Liver (tissue), 9 donors: ENCODE data around the gene FES. TPM values are rescaled to one million over a fixed set of nuclear protein-coding genes. Genes with fewer than 3 reads are reported as not detected.
A peak's percentile ranks its signal among the peaks of the same experiment; 100 is the strongest.

ENCODE experiments used
- DNase-seq: peaks from one replicate; pipeline ENCODE4 v3.0.0-alpha.2; 2017; ENCODE audit warnings: low spot score
- H3K27ac ChIP-seq, 2 donors: one replicate each; pipeline ENCODE4 v1.7.0; 2013; ENCODE audit warnings: inconsistent platforms in 2 of 2, low read length in 2 of 2, control low read depth in 1 of 2, low read depth in 1 of 2, mild to moderate bottlenecking in 1 of 2
- H3K27me3 ChIP-seq, 4 donors: one replicate each; pipeline versions ENCODE4 v1.6.1 to v1.7.0; 2013; ENCODE audit warnings: low read length in 3 of 4, inconsistent platforms in 1 of 4, mild to moderate bottlenecking in 1 of 4, moderate library complexity in 1 of 4; ENCODE audit not compliant: control insufficient read depth in 4 of 4, insufficient read depth in 4 of 4
- H3K36me3 ChIP-seq, 4 donors: one replicate each; pipeline versions ENCODE4 v1.6.1 to v1.7.0; 2013; ENCODE audit warnings: low read length in 3 of 4, mild to moderate bottlenecking in 3 of 4, low read depth in 1 of 4, moderate library complexity in 1 of 4; ENCODE audit not compliant: control insufficient read depth in 4 of 4, insufficient read depth in 3 of 4
- H3K4me1 ChIP-seq, 4 donors: one replicate each; pipeline versions ENCODE4 v1.6.1 to v1.7.0; 2013; ENCODE audit warnings: low read length in 3 of 4, mild to moderate bottlenecking in 3 of 4, moderate library complexity in 1 of 4; ENCODE audit not compliant: control insufficient read depth in 4 of 4, insufficient read depth in 4 of 4
- H3K4me3 ChIP-seq, 3 donors: one replicate each; pipeline versions ENCODE4 v1.6.1 to v1.7.0; 2013; ENCODE audit warnings: low read length in 3 of 3, control low read depth in 1 of 3, low read depth in 1 of 3, mild to moderate bottlenecking in 1 of 3
- H3K9ac ChIP-seq, 2 donors: one replicate each; pipeline ENCODE4 v1.7.0; 2013; ENCODE audit warnings: low read length in 2 of 2, mild to moderate bottlenecking in 2 of 2, moderate library complexity in 2 of 2, control low read depth in 1 of 2, low read depth in 1 of 2
- H3K9me3 ChIP-seq, 4 donors: one replicate each; pipeline versions ENCODE4 v1.6.1 to v1.7.0; 2013; ENCODE audit warnings: low read length in 3 of 4; ENCODE audit not compliant: control insufficient read depth in 4 of 4
- ATF3 ChIP-seq: IDR thresholded peaks from 2 replicates; pipeline ENCODE4 v1.6.1; 2016; ENCODE audit warnings: antibody characterized with exemption
- CTCF ChIP-seq: fragments of 150-350 bp; IDR thresholded peaks from 2 replicates; pipeline ENCODE4 v1.5.1; 2017; ENCODE audit warnings: improper control_type of control experiment, low read depth, low read length; ENCODE audit not compliant: missing input control
- EGR1 ChIP-seq, 2 donors: IDR thresholded peaks; 2 replicates each; pipeline ENCODE4 v1.6.1; 2016 to 2018; ENCODE audit warnings: antibody characterized with exemption in 2 of 2, low read depth in 2 of 2
- FOXA1 ChIP-seq: IDR thresholded peaks from 2 replicates; pipeline ENCODE4 v1.6.1; 2016; ENCODE audit warnings: antibody characterized with exemption
- FOXA2 ChIP-seq: IDR thresholded peaks from 2 replicates; pipeline ENCODE4 v1.6.1; 2016; ENCODE audit warnings: antibody characterized with exemption
- GABPA ChIP-seq, 2 donors: IDR thresholded peaks in 1 of 2; conservative IDR thresholded peaks in 1 of 2; 2 replicates each; pipeline ENCODE4 v1.6.1; 2016; ENCODE audit warnings: antibody characterized with exemption in 2 of 2, mild to moderate bottlenecking in 1 of 2, moderate library complexity in 1 of 2
- HNF4A ChIP-seq, 2 donors: conservative IDR thresholded peaks; 2 replicates each; pipeline ENCODE4 v1.6.1; 2016; ENCODE audit warnings: antibody characterized with exemption in 2 of 2, mild to moderate bottlenecking in 2 of 2
- HNF4G ChIP-seq: IDR thresholded peaks from 2 replicates; pipeline ENCODE4 v1.6.1; 2016; ENCODE audit warnings: antibody characterized with exemption
- JUND ChIP-seq, 2 donors: IDR thresholded peaks; 2 replicates each; pipeline ENCODE4 v1.6.1; 2016; ENCODE audit warnings: antibody characterized with exemption in 2 of 2
- MAX ChIP-seq: IDR thresholded peaks from 2 replicates; pipeline ENCODE4 v1.6.1; 2016; ENCODE audit warnings: antibody characterized with exemption
- NR2F2 ChIP-seq: IDR thresholded peaks from 2 replicates; pipeline ENCODE4 v1.6.1; 2016; ENCODE audit warnings: antibody characterized with exemption
- RAD21 ChIP-seq, 2 donors: IDR thresholded peaks; 2 replicates each; pipeline ENCODE4 v1.6.1; 2016; ENCODE audit warnings: antibody characterized with exemption in 2 of 2, mild to moderate bottlenecking in 2 of 2
- REST ChIP-seq: IDR thresholded peaks from 2 replicates; pipeline ENCODE4 v1.6.1; 2016; ENCODE audit warnings: antibody characterized with exemption, mild to moderate bottlenecking
- RXRA ChIP-seq, 2 donors: IDR thresholded peaks; 2 replicates each; pipeline ENCODE4 v1.6.1; 2017 to 2018; ENCODE audit warnings: antibody characterized with exemption in 2 of 2, mild to moderate bottlenecking in 1 of 2
- SP1 ChIP-seq: IDR thresholded peaks from 2 replicates; pipeline ENCODE4 v1.6.1; 2018; ENCODE audit warnings: antibody characterized with exemption, mild to moderate bottlenecking
- TAF1 ChIP-seq: conservative IDR thresholded peaks from 2 replicates; pipeline ENCODE4 v1.6.1; 2016; ENCODE audit warnings: antibody characterized with exemption, mild to moderate bottlenecking
- YY1 ChIP-seq: IDR thresholded peaks from 2 replicates; pipeline ENCODE4 v1.6.1; 2016; ENCODE audit warnings: antibody characterized with exemption, mild to moderate bottlenecking
- ZBTB33 ChIP-seq: IDR thresholded peaks from 2 replicates; pipeline ENCODE4 v1.6.1; 2016; ENCODE audit warnings: antibody characterized with exemption
- WGBS: extraction: QIAGEN DNeasy Blood & Tissue Kit; methylation state at CpG from one replicate; pipeline ENCODE4 v1.1.7; 2013; 5-methylcytosine and 5-hydroxymethylcytosine counted together
- polyA plus RNA-seq, 2 donors: library from polyadenylated mRNA; stranded (reverse) in 1 of 2; unstranded in 1 of 2; fragments of 200-250 nt in 1 of 2; fragments of >200 nt in 1 of 2; fragmentation: Nextera tagmentation in 1 of 2; extraction: Ambion mirVana in 1 of 2; gene quantifications; one replicate each; pipeline versions ENCODE4 v1.2.1 to v1.2.3, GENCODE V29; 2013 to 2015
- total RNA-seq, 2 donors: library from RNA; depleted of rRNA; stranded (reverse); fragments of >200 nt; gene quantifications; one replicate each; pipeline ENCODE4 v1.2.3, GENCODE V29; 2014
- donor health status: healthy.
- donor health status: healthy.
- donor health status: healthy.
- donor health status: healthy.
- donor health status: healthy.

The FES gene
- total and polyA plus RNA-seq, 4 donors = 12.1 to 43.1 (median 28.8) TPM

- Histone ChIP-seq H3K27me3 (no peaks in the 10 kb centered on the region), H3K4me1 (peaks cover 0 to 18% (median 9%) of the 10 kb centered on the region in 4 donors), H3K36me3 (peaks cover 21 to 37% (median 34%) of the 10 kb centered on the region in 4 donors), H3K27ac (peak overlapping the region; percentile 77 to 88), H3K9ac (peak overlapping the region; percentile 61 to 92), H3K4me3 (peak overlapping the region; percentile 68 to 87 (median 70)), H3K9me3 (no peaks in the 10 kb centered on the region)
- WGBS = 59% methylated on average over 18 of the region's 18 CpGs
- DNase-seq = peak; percentile 75
- no peak for TF ChIP-seq MAX
- no peak for TF ChIP-seq HNF4A (conservative IDR thresholded peaks at IDR 0.05)
- no peak for TF ChIP-seq JUND (IDR thresholded peaks at IDR 0.05)
These were observed 19.6 kb downstream of the FES start for GRCh38 chr15:90903733-90904536.

- no peak for DNase-seq
- peaks cover 0 to 18% (median 9%) of the 10 kb centered on the region in 4 donors for H3K4me1 ChIP-seq
- 96% methylated on average over 9 of the region's 9 CpGs for WGBS
- H3K9me3 ChIP-seq = no peaks in the 10 kb centered on the region
- no peaks in the 10 kb centered on the region for H3K27me3 ChIP-seq
- peaks cover 29 to 42% (median 37%) of the 10 kb centered on the region in 4 donors for H3K36me3 ChIP-seq
- H3K4me3 ChIP-seq = no peak overlapping the region
- TF ChIP-seq ZBTB33 (no peak), JUND (IDR thresholded peaks at IDR 0.05) (no peak), HNF4A (conservative IDR thresholded peaks at IDR 0.05) (no peak), EGR1 (IDR thresholded peaks at IDR 0.05; ENCODE audit: low read depth in 2 of 2) (no peak), HNF4G (no peak), ATF3 (no peak), SP1 (no peak), MAX (no peak), CTCF (no peak), NR2F2 (no peak), GABPA (IDR thresholded peaks at IDR 0.05 in 1 of 2, conservative IDR thresholded peaks at IDR 0.05 in 1 of 2) (no peak), FOXA1 (no peak), FOXA2 (no peak), REST (no peak), RAD21 (IDR thresholded peaks at IDR 0.05) (no peak), RXRA (IDR thresholded peaks at IDR 0.05) (no peak), YY1 (no peak), TAF1 (no peak)
- H3K9ac ChIP-seq = no peak overlapping the region
- H3K27ac ChIP-seq = no peak overlapping the region
These were observed 20.4 kb downstream of the FES start for GRCh38 chr15:90904746-90905145.
